ENCODE results near the gene RANBP17. TPM values are rescaled to one million over a fixed set of nuclear protein-coding genes. Genes with fewer than 3 reads are reported as not detected.
"Not testable (repeated sequence)": the region's sequence is repeated elsewhere in the genome, so short reads cannot be mapped to it uniquely, and the experiment has no call there.

Gene RANBP17
- total RNA-seq, 1 donor: 6.2 TPM

- Histone ChIP-seq H3K4me1 (ENCODE audit: insufficient read depth, low read length) (no peaks in the 10 kb centered on the region), H3K9me3 (ENCODE audit: low read depth, low read length) (no peaks in the 10 kb centered on the region), H3K27me3 (ENCODE audit: insufficient read depth, low read length) (no peaks in the 10 kb centered on the region), H3K4me3 (ENCODE audit: low read length) (no peak overlapping the region)
Measured at GRCh38 chr5:170960567-170960966, 98.7 kb downstream of the RANBP17 start.

GRCh38 chr5:170963521-170963920, 101.7 kb downstream of the RANBP17 start:
- H3K9me3 ChIP-seq (ENCODE audit: low read depth, low read length): no peaks in the 10 kb centered on the region

GRCh38 chr5:170974461-170974860, 112.6 kb downstream of the RANBP17 start:
- no peaks in the 10 kb centered on the region for H3K9me3 ChIP-seq (ENCODE audit: low read depth, low read length)
- H3K4me1 ChIP-seq (ENCODE audit: insufficient read depth, low read length): no peaks in the 10 kb centered on the region
- H3K4me3 ChIP-seq (ENCODE audit: low read length): no peak overlapping the region
- no peaks in the 10 kb centered on the region for H3K27me3 ChIP-seq (ENCODE audit: insufficient read depth, low read length)

More at GRCh38 chr5:170963521-170963920, 101.7 kb downstream of the RANBP17 start:
- Histone ChIP-seq H3K27me3 (ENCODE audit: insufficient read depth, low read length) (no peaks in the 10 kb centered on the region), H3K4me1 (ENCODE audit: insufficient read depth, low read length) (no peaks in the 10 kb centered on the region), H3K4me3 (ENCODE audit: low read length) (no peak overlapping the region)

GRCh38 chr5:170980261-170980660, 118.4 kb downstream of the RANBP17 start:
- not testable (repeated sequence) for H3K4me3 ChIP-seq (ENCODE audit: low read length); H3K4me1 ChIP-seq (ENCODE audit: insufficient read depth, low read length); H3K27me3 ChIP-seq (ENCODE audit: insufficient read depth, low read length); H3K9me3 ChIP-seq (ENCODE audit: low read depth, low read length)

GRCh38 chr5:170985486-170985885, 123.7 kb downstream of the RANBP17 start:
- H3K9me3 ChIP-seq (ENCODE audit: low read depth, low read length): no peaks in the 10 kb centered on the region
- no peaks in the 10 kb centered on the region for H3K4me1 ChIP-seq (ENCODE audit: insufficient read depth, low read length)
- no peak overlapping the region for H3K4me3 ChIP-seq (ENCODE audit: low read length)
- H3K27me3 ChIP-seq (ENCODE audit: insufficient read depth, low read length): no peaks in the 10 kb centered on the region

GRCh38 chr5:170986598-170986997, 124.8 kb downstream of the RANBP17 start:
- Histone ChIP-seq H3K4me3 (ENCODE audit: low read length) (no peak overlapping the region), H3K9me3 (ENCODE audit: low read depth, low read length) (no peaks in the 10 kb centered on the region), H3K27me3 (ENCODE audit: insufficient read depth, low read length) (no peaks in the 10 kb centered on the region), H3K4me1 (ENCODE audit: insufficient read depth, low read length) (no peaks in the 10 kb centered on the region)

GRCh38 chr5:170993476-170993875, 131.7 kb downstream of the RANBP17 start:
- no peaks in the 10 kb centered on the region for H3K27me3 ChIP-seq (ENCODE audit: insufficient read depth, low read length)

GRCh38 chr5:171010086-171010485, 148.3 kb downstream of the RANBP17 start:
- H3K9me3 ChIP-seq (ENCODE audit: low read depth, low read length): no peaks in the 10 kb centered on the region
- no peaks in the 10 kb centered on the region for H3K27me3 ChIP-seq (ENCODE audit: insufficient read depth, low read length)

More at GRCh38 chr5:170993476-170993875, 131.7 kb downstream of the RANBP17 start:
- no peaks in the 10 kb centered on the region for H3K4me1 ChIP-seq (ENCODE audit: insufficient read depth, low read length)
- no peak overlapping the region for H3K4me3 ChIP-seq (ENCODE audit: low read length)
- H3K9me3 ChIP-seq (ENCODE audit: low read depth, low read length): no peaks in the 10 kb centered on the region

GRCh38 chr5:171010816-171011215, 149.0 kb downstream of the RANBP17 start:
- no peak overlapping the region for H3K4me3 ChIP-seq (ENCODE audit: low read length)
- H3K27me3 ChIP-seq (ENCODE audit: insufficient read depth, low read length): no peaks in the 10 kb centered on the region
- H3K4me1 ChIP-seq (ENCODE audit: insufficient read depth, low read length): peaks cover 6% of the 10 kb centered on the region
- no peaks in the 10 kb centered on the region for H3K9me3 ChIP-seq (ENCODE audit: low read depth, low read length)

More at GRCh38 chr5:171010086-171010485, 148.3 kb downstream of the RANBP17 start:
- H3K4me3 ChIP-seq (ENCODE audit: low read length): no peak overlapping the region
- peaks cover 6% of the 10 kb centered on the region for H3K4me1 ChIP-seq (ENCODE audit: insufficient read depth, low read length)

GRCh38 chr5:171023508-171023907, 161.7 kb downstream of the RANBP17 start:
- Histone ChIP-seq H3K4me3 (ENCODE audit: low read length) (no peak overlapping the region), H3K9me3 (ENCODE audit: low read depth, low read length) (no peaks in the 10 kb centered on the region), H3K4me1 (ENCODE audit: insufficient read depth, low read length) (no peaks in the 10 kb centered on the region), H3K27me3 (ENCODE audit: insufficient read depth, low read length) (no peaks in the 10 kb centered on the region)

- H3K27me3 ChIP-seq (ENCODE audit: insufficient read depth, low read length): no peaks in the 10 kb centered on the region
Measured at GRCh38 chr5:171024084-171024483, 162.3 kb downstream of the RANBP17 start.

GRCh38 chr5:171029401-171029800, 167.6 kb downstream of the RANBP17 start:
- no peaks in the 10 kb centered on the region for H3K9me3 ChIP-seq (ENCODE audit: low read depth, low read length)
- H3K27me3 ChIP-seq (ENCODE audit: insufficient read depth, low read length): no peaks in the 10 kb centered on the region
- no peak overlapping the region for H3K4me3 ChIP-seq (ENCODE audit: low read length)
- H3K4me1 ChIP-seq (ENCODE audit: insufficient read depth, low read length): no peaks in the 10 kb centered on the region

More at GRCh38 chr5:171024084-171024483, 162.3 kb downstream of the RANBP17 start:
- Histone ChIP-seq H3K9me3 (ENCODE audit: low read depth, low read length) (no peaks in the 10 kb centered on the region), H3K4me3 (ENCODE audit: low read length) (no peak overlapping the region), H3K4me1 (ENCODE audit: insufficient read depth, low read length) (no peaks in the 10 kb centered on the region)

- no peaks in the 10 kb centered on the region for H3K9me3 ChIP-seq (ENCODE audit: low read depth, low read length)
Measured at GRCh38 chr5:171031977-171032376, 170.2 kb downstream of the RANBP17 start.

GRCh38 chr5:171032435-171032973, 170.7 kb downstream of the RANBP17 start:
- no peaks in the 10 kb centered on the region for H3K27me3 ChIP-seq (ENCODE audit: insufficient read depth, low read length)
- no peaks in the 10 kb centered on the region for H3K4me1 ChIP-seq (ENCODE audit: insufficient read depth, low read length)
- H3K9me3 ChIP-seq (ENCODE audit: low read depth, low read length): no peaks in the 10 kb centered on the region
- H3K4me3 ChIP-seq (ENCODE audit: low read length): no peak overlapping the region

More at GRCh38 chr5:171031977-171032376, 170.2 kb downstream of the RANBP17 start:
- no peaks in the 10 kb centered on the region for H3K4me1 ChIP-seq (ENCODE audit: insufficient read depth, low read length)
- no peak overlapping the region for H3K4me3 ChIP-seq (ENCODE audit: low read length)
- no peaks in the 10 kb centered on the region for H3K27me3 ChIP-seq (ENCODE audit: insufficient read depth, low read length)

- H3K4me3 ChIP-seq (ENCODE audit: low read length); H3K4me1 ChIP-seq (ENCODE audit: insufficient read depth, low read length); H3K27me3 ChIP-seq (ENCODE audit: insufficient read depth, low read length); H3K9me3 ChIP-seq (ENCODE audit: low read depth, low read length): not testable (repeated sequence)
Measured at GRCh38 chr5:171041893-171042292, 180.1 kb downstream of the RANBP17 start.

GRCh38 chr5:171050916-171051315, 189.1 kb downstream of the RANBP17 start:
- Histone ChIP-seq H3K27me3 (ENCODE audit: insufficient read depth, low read length) (no peaks in the 10 kb centered on the region), H3K9me3 (ENCODE audit: low read depth, low read length) (peaks cover 12% of the 10 kb centered on the region), H3K4me1 (ENCODE audit: insufficient read depth, low read length) (no peaks in the 10 kb centered on the region), H3K4me3 (ENCODE audit: low read length) (no peak overlapping the region)

All from mononuclear cell (primary cell).